K562 (cell line): ENCODE results near the gene CHAT. TPM values are rescaled to one million over a fixed set of nuclear protein-coding genes. Genes with fewer than 3 reads are reported as not detected.

Source experiments
- ATAC-seq: fragments of 200-7000 bp; cut with Tn5 transposase; 3 replicates; pipeline ENCODE4 v1.9.1; 2020; ENCODE audit warnings: moderate library complexity
- BruUV-seq: library from RNA; stranded (reverse); fragments of 400-500 nt; replicated peaks from 2 replicates; lab custom pipeline; 2021; lab: Mats Ljungman, UMichigan
- CTCF ChIA-PET: fragments of 300-600 bp; formaldehyde crosslinking; extraction: SDS; loops from one replicate; lab custom pipeline; 2021; ENCODE audit warnings: low intra/inter-chr PET ratio; lab: Yijun Ruan, JAX
- POLR2A ChIA-PET: fragments of 300-600, 350-650 bp; sonication (Branson Sonifier 250); formaldehyde crosslinking; extraction: SDS; loops from one replicate; lab custom pipeline; 2021; ENCODE audit warnings: antibody characterized with exemption, inconsistent platforms; lab: Yijun Ruan, JAX
- DNase-seq, 4 experiments: peaks; one replicate each; pipeline versions ENCODE4 v3.0.0 to v3.0.0-alpha.2; 2011 to 2018; ENCODE audit warnings: low spot score in 3 of 4, mixed read lengths in 3 of 4; ENCODE audit errors: extremely low read depth in 1 of 4
- FAIRE-seq: peaks from 2 replicates; lab custom pipeline; 2011; peaks lifted over from hg19 to GRCh38; lab: Jason Lieb, UNC
- H2AFZ ChIP-seq: 2 replicates; pipeline ENCODE4 v1.6.0; 2011; ENCODE audit warnings: low read depth, low read length, control low read depth, inconsistent platforms
- H3K27ac ChIP-seq: fragments of 200-600 bp; 3 replicates; pipeline ENCODE4 v1.8.0; 2011; ENCODE audit warnings: low read depth, mild to moderate bottlenecking, control low read depth, inconsistent platforms, low read length, moderate library complexity, mixed read lengths; ENCODE audit errors: extremely low read depth
- H3K27me3 ChIP-seq, 2 experiments: fragments of 300-600 bp in 1 of 2; 2 replicates in 1 of 2; 3 replicates in 1 of 2; pipeline versions ENCODE4 v1.6.0 to v1.8.0; 2011; ENCODE audit warnings: inconsistent platforms in 2 of 2, low read length in 2 of 2, mild to moderate bottlenecking in 1 of 2, mixed read lengths in 1 of 2, moderate library complexity in 1 of 2; ENCODE audit not compliant: control insufficient read depth in 2 of 2, insufficient read depth in 2 of 2
- H3K36me3 ChIP-seq: fragments of 300-600 bp; 3 replicates; pipeline ENCODE4 v1.8.0; 2011; ENCODE audit warnings: mild to moderate bottlenecking, low read length, inconsistent platforms; ENCODE audit not compliant: control insufficient read depth, insufficient read depth
- H3K4me1 ChIP-seq, 2 experiments: fragments of 200-600 bp in 1 of 2; replicated peaks in 1 of 2; 2 replicates in 1 of 2; 3 replicates in 1 of 2; pipeline versions ENCODE4 v1.5.1 to v1.8.0; 2011; ENCODE audit warnings: inconsistent platforms in 2 of 2, low read length in 2 of 2, mild to moderate bottlenecking in 1 of 2, mixed read lengths in 1 of 2, moderate library complexity in 1 of 2; ENCODE audit not compliant: control insufficient read depth in 2 of 2, insufficient read depth in 2 of 2
- H3K4me2 ChIP-seq: 2 replicates; pipeline ENCODE4 v1.6.1; 2011; ENCODE audit warnings: low read length, control low read depth, inconsistent platforms, mixed read lengths; ENCODE audit not compliant: insufficient read depth
- H3K4me3 ChIP-seq: fragments of 200-600 bp; sonication (generic), shearing (Covaris generic); 2 replicates; pipeline ENCODE4 v1.5.1; 2016; ENCODE audit warnings: control low read depth, inconsistent platforms
- H3K79me2 ChIP-seq: fragments of 200-600 bp; 3 replicates; pipeline ENCODE4 v1.8.0; 2011; ENCODE audit warnings: low read length, inconsistent platforms; ENCODE audit not compliant: control insufficient read depth, insufficient read depth
- H3K9ac ChIP-seq, 2 experiments: 2 replicates each; pipeline versions ENCODE4 v1.6.0 to v1.6.1; 2011; ENCODE audit warnings: low read depth in 2 of 2, low read length in 2 of 2, control low read depth in 1 of 2, inconsistent platforms in 1 of 2, mild to moderate bottlenecking in 1 of 2, mixed read lengths in 1 of 2; ENCODE audit not compliant: insufficient read depth in 1 of 2
- H3K9me1 ChIP-seq: one replicate; pipeline ENCODE4 v1.6.0; 2011; ENCODE audit warnings: inconsistent platforms, mild to moderate bottlenecking, low read length, moderate library complexity; ENCODE audit not compliant: control insufficient read depth, insufficient read depth
- H3K9me3 ChIP-seq: replicated peaks from 2 replicates; pipeline ENCODE4 v1.5.1; 2011; ENCODE audit warnings: low read depth, low read length, inconsistent platforms; ENCODE audit not compliant: control insufficient read depth, insufficient read depth
- H4K20me1 ChIP-seq: replicated peaks from 2 replicates; pipeline ENCODE4 v1.6.1; 2011; ENCODE audit warnings: low read length, inconsistent platforms, mixed read lengths; ENCODE audit not compliant: control insufficient read depth, insufficient read depth
- EZH2 ChIP-seq: IDR thresholded peaks from 2 replicates; pipeline ENCODE4 v1.6.1; 2012; ENCODE audit warnings: low read depth, mild to moderate bottlenecking, inconsistent platforms, low read length, borderline replicate concordance
- FOSL1 ChIP-seq: fragments of 200-800 bp; sonication (Bioruptor generic); conservative IDR thresholded peaks from 2 replicates; pipeline ENCODE4 v1.6.1; 2016; ENCODE audit warnings: missing genetic modification characterization, missing compliant biosample characterization
- NRF1 ChIP-seq, 2 experiments: fragments of 450-650 bp; IDR thresholded peaks in 1 of 2; conservative IDR thresholded peaks in 1 of 2; 2 replicates each; pipeline ENCODE4 v1.6.1; 2014; ENCODE audit warnings: mild to moderate bottlenecking in 2 of 2
- SRSF9 ChIP-seq: fragments of 200-400 bp; formaldehyde crosslinking; IDR thresholded peaks from 2 replicates; pipeline ENCODE4 v1.6.1; 2017; ENCODE audit warnings: low read depth, low read length, borderline replicate concordance
- TAF1 ChIP-seq: IDR thresholded peaks from 2 replicates; pipeline ENCODE4 v1.6.1; 2011; ENCODE audit warnings: mild to moderate bottlenecking, low read length, moderate library complexity; ENCODE audit not compliant: insufficient read depth, control insufficient read depth, severe bottlenecking; ENCODE audit errors: extremely low read depth
- WGBS: fragments of 100-300 bp; shearing (Covaris generic); methylation state at CpG from one replicate; pipeline ENCODE4 v1.1.6; 2016; ENCODE audit warnings: low coverage, mixed read lengths; ENCODE audit not compliant: insufficient coverage; ENCODE audit errors: missing lambda C conversion rate; 5-methylcytosine and 5-hydroxymethylcytosine counted together
- in situ Hi-C: fragments of 300-500 bp; cut with MboI; formaldehyde crosslinking; loops from 4 replicates; pipeline ENCODE4 v1.15.0; 2018; ENCODE audit warnings: inconsistent platforms, mixed read lengths
- intact Hi-C: fragments of 100-400 bp; cut with micrococcal nuclease; formaldehyde crosslinking; loops from 2 replicates; pipeline ENCODE4 v1.14.2; 2022
- polyA plus RNA-seq, 8 experiments: library from polyadenylated mRNA; depleted of rRNA in 4 of 8; stranded (reverse) in 5 of 8; unstranded in 3 of 8; fragments of >200 nt; fragmentation: Nextera tagmentation in 2 of 8; fragmentation: Illumina TruSeq in 1 of 8; extraction: Ambion mirVana in 2 of 8; extraction: Trizol in 1 of 8; gene quantifications; 2 replicates each; pipeline versions ENCODE4 v1.2.1 to v1.2.3, GENCODE V29; 2011 to 2014; ENCODE audit warnings: inconsistent platforms in 1 of 8, missing spikeins in 1 of 8
- total RNA-seq, 7 experiments: library from RNA; depleted of rRNA in 6 of 7; stranded (reverse); fragments of >200 nt in 6 of 7; fragmentation: Illumina TruSeq in 2 of 7; extraction: Trizol in 2 of 7; gene quantifications; 2 replicates each; pipeline versions ENCODE4 v1.2.1 to v1.2.3, GENCODE V29; 2011 to 2021; ENCODE audit warnings: low replicate concordance in 1 of 7

The CHAT gene
- total and polyA plus RNA-seq, 9 of the 15 experiments (the other 6 are each of a cell fraction or from before 2014, with no cell fraction given), result not detected

- Histone ChIP-seq H3K79me2 (no peaks in the 10 kb centered on the region), H3K4me3 (no peak overlapping the region), H3K4me1 (peaks cover 0 to 16% of the 10 kb centered on the region in 2 experiments; a peak in 2 of 5 replicates), H4K20me1 (no peaks in the 10 kb centered on the region; the same call in 1 of the 2 replicates), H3K27ac (no peak overlapping the region), H3K4me2 (no peak overlapping the region), H3K9me1 (no peaks in the 10 kb centered on the region), H2AFZ (no peak overlapping the region), H3K9ac (no peak overlapping the region; a peak in 1 of 4 replicates), H3K36me3 (no peaks in the 10 kb centered on the region), H3K27me3 (peaks cover 16 to 36% of the 10 kb centered on the region in 2 experiments; a peak in 4 of 5 replicates), H3K9me3 (no peaks in the 10 kb centered on the region)
- ChIA-PET CTCF (no interaction called here), POLR2A (no interaction called here)
- no peak for FAIRE-seq
- no TSS peak for BruUV-seq
- in situ Hi-C loops, result no loop called here
- intact Hi-C loops, result no loop called here
- no peak; the same call in 2 of the 3 replicates for ATAC-seq
- TF ChIP-seq SRSF9 (no peak), TAF1 (no peak), NRF1 (conservative IDR thresholded peaks at IDR 0.05 in 1 of 2, IDR thresholded peaks at IDR 0.05 in 1 of 2) (no peak), EZH2 (peak; percentile 76; the same call in 1 of the 2 replicates), FOSL1 (no peak)
- DNase-seq, result no peak
- 2% methylated on average over 33 of the region's 49 CpGs for WGBS
Observed at GRCh38 chr10:49614242-49615198, 683 bp downstream of the CHAT start.
